OCI-LY3 (cell line): ENCODE results near the gene ABHD17B.
A peak's percentile ranks its signal among the peaks of the same experiment; 100 is the strongest.

Source experiments
- H2AFZ ChIP-seq: fragments of 200-600, 300-600 bp; shearing (Covaris generic); 2 replicates; pipeline ENCODE4 v1.6.0; 2014; ENCODE audit warnings: antibody characterized with exemption, low read depth, low read length
- H3K27ac ChIP-seq: fragments of 200-600, 300-600 bp; sonication (generic); 2 replicates; pipeline ENCODE4 v1.5.1; 2014; ENCODE audit warnings: mild to moderate bottlenecking, low read length, moderate library complexity, mixed read lengths
- H3K27me3 ChIP-seq: fragments of 200-600, 300-600 bp; sonication (generic); 2 replicates; pipeline ENCODE4 v1.6.1; 2014; ENCODE audit warnings: low read depth, low read length, mixed read lengths
- H3K36me3 ChIP-seq: fragments of 200-600, 300-600 bp; sonication (generic); replicated peaks from 2 replicates; pipeline ENCODE3; 2014; ENCODE audit warnings: low read depth, low read length, mixed read lengths
- H3K4me1 ChIP-seq: fragments of 300-600, 200-600 bp; sonication (generic); 2 replicates; pipeline ENCODE4 v1.6.1; 2014; ENCODE audit warnings: low read length, mixed read lengths
- H3K4me2 ChIP-seq: fragments of 200-600, 300-600 bp; sonication (generic); 2 replicates; pipeline ENCODE4 v1.6.1; 2014; ENCODE audit warnings: low read length, mixed read lengths
- H3K4me3 ChIP-seq: fragments of 300-600, 200-600 bp; sonication (generic); 2 replicates; pipeline ENCODE4 v1.5.1; 2014; ENCODE audit warnings: antibody characterized with exemption, mild to moderate bottlenecking, low read length, moderate library complexity
- H3K79me2 ChIP-seq: fragments of 300-600, 200-600 bp; shearing (Covaris generic); 2 replicates; pipeline ENCODE4 v1.6.1; 2014; ENCODE audit warnings: mild to moderate bottlenecking, low read length, mixed read lengths
- H3K9ac ChIP-seq: fragments of 300-600, 200-600 bp; shearing (Covaris generic); 2 replicates; pipeline ENCODE4 v1.6.0; 2014; ENCODE audit warnings: mild to moderate bottlenecking, low read length, moderate library complexity
- H3K9me3 ChIP-seq: fragments of 200-600, 300-600 bp; shearing (Covaris generic); 2 replicates; pipeline ENCODE4 v1.6.1; 2014; ENCODE audit warnings: low read length, mixed read lengths; ENCODE audit not compliant: insufficient read depth
- H4K20me1 ChIP-seq: fragments of 200-600, 300-600 bp; sonication (generic); 2 replicates; pipeline ENCODE4 v1.6.1; 2016; ENCODE audit warnings: low read length, mixed read lengths; ENCODE audit not compliant: insufficient read depth
- CTCF ChIP-seq: fragments of 200-600, 300-600 bp; sonication (generic); IDR thresholded peaks from 2 replicates; pipeline ENCODE4 v1.5.1; 2014; ENCODE audit warnings: antibody characterized with exemption, low read length, low read depth
- EZH2phosphoT487 ChIP-seq: fragments of 200-600 bp; shearing (Covaris generic); IDR thresholded peaks from 2 replicates; pipeline ENCODE4 v1.6.1; 2018; ENCODE audit warnings: antibody characterized with exemption, mixed run types, low read depth

Gene ABHD17B

GRCh38 chr9:71915495-71915894 is 4.5 kb upstream of the ABHD17B start:
- Histone ChIP-seq H3K4me3 (no peak overlapping the region), H3K79me2 (peaks cover 60% of the 10 kb centered on the region), H3K9ac (no peak overlapping the region), H2AFZ (no peak overlapping the region), H3K9me3 (no peaks in the 10 kb centered on the region), H4K20me1 (peaks cover 11% of the 10 kb centered on the region), H3K4me1 (peaks cover 23% of the 10 kb centered on the region), H3K4me2 (peak overlapping the region; percentile 16; the same call in 1 of the 2 replicates), H3K27ac (no peak overlapping the region), H3K36me3 (no peaks in the 10 kb centered on the region), H3K27me3 (no peaks in the 10 kb centered on the region)
- no peak for TF ChIP-seq EZH2phosphoT487
- no peak for TF ChIP-seq CTCF

GRCh38 chr9:71911908-71912335 is 929 bp upstream of the ABHD17B start:
- Histone ChIP-seq H3K9ac (peak overlapping the region; percentile 80), H3K27ac (peak overlapping the region; percentile 70), H3K4me3 (peak overlapping the region; percentile 95), H3K36me3 (no peaks in the 10 kb centered on the region), H3K79me2 (peaks cover 90% of the 10 kb centered on the region), H3K4me2 (peak overlapping the region; percentile 95), H2AFZ (peak overlapping the region; percentile 83; the same call in 1 of the 2 replicates), H4K20me1 (peaks cover 27% of the 10 kb centered on the region), H3K9me3 (no peaks in the 10 kb centered on the region), H3K27me3 (no peaks in the 10 kb centered on the region), H3K4me1 (peaks cover 31% of the 10 kb centered on the region)
- TF ChIP-seq EZH2phosphoT487 (no peak), CTCF (no peak)

- Histone ChIP-seq H3K9ac (peak overlapping the region; percentile 78), H2AFZ (peak overlapping the region; percentile 44; the same call in 1 of the 2 replicates), H3K4me1 (peaks cover 27% of the 10 kb centered on the region), H3K79me2 (peaks cover 90% of the 10 kb centered on the region), H3K4me3 (peak overlapping the region; percentile 95), H3K9me3 (no peaks in the 10 kb centered on the region), H3K27ac (peak overlapping the region; percentile 70), H3K36me3 (no peaks in the 10 kb centered on the region), H4K20me1 (peaks cover 30% of the 10 kb centered on the region), H3K4me2 (peak overlapping the region; percentile 83), H3K27me3 (no peaks in the 10 kb centered on the region)
- TF ChIP-seq CTCF = 0 out of 2 replicates have a peak, but pooled peaks have one; percentile 5
- no peak for TF ChIP-seq EZH2phosphoT487
These were observed 338 bp downstream of the ABHD17B start for GRCh38 chr9:71910650-71911060.

GRCh38 chr9:71909887-71910649 is 925 bp downstream of the ABHD17B start:
- Histone ChIP-seq H3K27me3 (no peaks in the 10 kb centered on the region), H3K4me1 (peaks cover 22% of the 10 kb centered on the region), H3K4me2 (peak overlapping the region; percentile 83), H2AFZ (peak overlapping the region; percentile 51; the same call in 1 of the 2 replicates), H3K9me3 (no peaks in the 10 kb centered on the region), H3K27ac (peak overlapping the region; percentile 70), H3K79me2 (peaks cover 92% of the 10 kb centered on the region), H3K9ac (peak overlapping the region; percentile 78), H4K20me1 (peaks cover 28% of the 10 kb centered on the region), H3K36me3 (no peaks in the 10 kb centered on the region), H3K4me3 (peak overlapping the region; percentile 95)
- no peak; the same call in 1 of the 2 replicates for TF ChIP-seq CTCF
- no peak for TF ChIP-seq EZH2phosphoT487
